WTC11 (cell line): ENCODE measurements around the gene FDXACB1. TPM values are rescaled to one million over a fixed set of nuclear protein-coding genes. Genes with fewer than 3 reads are reported as not detected.
A peak's percentile ranks its signal among the peaks of the same experiment; 100 is the strongest.

Source experiments
- ATAC-seq: fragments of 200-7000 bp; cut with Tn5 transposase; 2 replicates; pipeline ENCODE4 v1.10.0; 2021; ENCODE audit warnings: mild to moderate bottlenecking, moderate library complexity
- CTCF ChIA-PET: fragments of 300-600 bp; sonication (Branson Sonifier 250); formaldehyde crosslinking; loops from one replicate; lab custom pipeline; 2021; ENCODE audit warnings: antibody characterized with exemption; lab: Charles Lee
- POLR2A ChIA-PET: fragments of 350-600 bp; sonication (Branson Sonifier 250); formaldehyde crosslinking; loops from one replicate; lab custom pipeline; 2021; ENCODE audit warnings: antibody characterized with exemption; lab: Charles Lee
- DNase-seq: peaks from one replicate; pipeline ENCODE4 v3.0.0; 2021; ENCODE audit warnings: low spot score
- H3K27ac Mint-ChIP-seq: 2 replicates; pipeline ENCODE4 v1.8.0; 2021; ENCODE audit warnings: mixed read lengths
- H3K27me3 Mint-ChIP-seq: 2 replicates; pipeline ENCODE4 v1.8.0; 2021; ENCODE audit warnings: low read depth, mild to moderate bottlenecking, moderate library complexity, mixed read lengths
- H3K36me3 Mint-ChIP-seq: 2 replicates; pipeline ENCODE4 v1.8.0; 2021; ENCODE audit warnings: mixed read lengths
- H3K4me1 Mint-ChIP-seq: 2 replicates; pipeline ENCODE4 v1.8.0; 2022; ENCODE audit warnings: mixed read lengths
- H3K4me3 Mint-ChIP-seq: 2 replicates; pipeline ENCODE4 v1.8.0; 2021; ENCODE audit warnings: mild to moderate bottlenecking, moderate library complexity, mixed read lengths
- H3K9me3 Mint-ChIP-seq: 2 replicates; pipeline ENCODE4 v1.8.0; 2021; ENCODE audit warnings: mixed read lengths
- AFF4 ChIP-seq: sonication (generic); formaldehyde crosslinking; IDR thresholded peaks from 2 replicates; pipeline ENCODE4 v1.8.1; 2023; ENCODE audit warnings: mild to moderate bottlenecking, missing genetic modification reagents, borderline replicate concordance
- CBFB ChIP-seq: sonication (generic); formaldehyde crosslinking; IDR thresholded peaks from 2 replicates; pipeline ENCODE4 v1.8.1; 2022; ENCODE audit warnings: mild to moderate bottlenecking, low read depth, missing genetic modification reagents
- E2F1 ChIP-seq: sonication (generic); formaldehyde crosslinking; IDR thresholded peaks from 2 replicates; pipeline ENCODE4 v1.8.0; 2022; ENCODE audit warnings: mild to moderate bottlenecking, missing genetic modification reagents
- E2F4 ChIP-seq: sonication (generic); formaldehyde crosslinking; IDR thresholded peaks from 2 replicates; pipeline ENCODE4 v1.8.1; 2022; ENCODE audit warnings: low read depth, mild to moderate bottlenecking, moderate library complexity, missing genetic modification reagents, borderline replicate concordance
- E2F5 ChIP-seq: sonication (generic); formaldehyde crosslinking; IDR thresholded peaks from 2 replicates; pipeline ENCODE4 v1.8.1; 2022; ENCODE audit warnings: mild to moderate bottlenecking, moderate library complexity, missing genetic modification reagents
- ELF4 ChIP-seq: sonication (generic); formaldehyde crosslinking; IDR thresholded peaks from 2 replicates; pipeline ENCODE4 v1.8.1; 2022; ENCODE audit warnings: low read depth, mild to moderate bottlenecking, moderate library complexity, missing genetic modification reagents
- EMX1 ChIP-seq: fragments of 250-450 bp; sonication (Bioruptor Pico); IDR thresholded peaks from 2 replicates; pipeline ENCODE4 v1.8.0; 2021; ENCODE audit warnings: mild to moderate bottlenecking
- ERG ChIP-seq: fragments of 250-450 bp; sonication (Bioruptor Pico); IDR thresholded peaks from 2 replicates; pipeline ENCODE4 v1.8.0; 2021; ENCODE audit warnings: mild to moderate bottlenecking
- SMAD4 ChIP-seq: sonication (generic); formaldehyde crosslinking; IDR thresholded peaks from 2 replicates; pipeline ENCODE4 v1.8.0; 2022; ENCODE audit warnings: mild to moderate bottlenecking, missing genetic modification reagents
- USF1 ChIP-seq: sonication (generic); formaldehyde crosslinking; IDR thresholded peaks from 2 replicates; pipeline ENCODE4 v1.8.0; 2022; ENCODE audit warnings: mild to moderate bottlenecking, missing genetic modification reagents
- ZNF263 ChIP-seq: sonication (generic); formaldehyde crosslinking; IDR thresholded peaks from 2 replicates; pipeline ENCODE4 v1.8.1; 2022; ENCODE audit warnings: low read depth, mild to moderate bottlenecking, moderate library complexity, missing genetic modification reagents
- ZNF281 ChIP-seq: sonication (generic); formaldehyde crosslinking; IDR thresholded peaks from 2 replicates; pipeline ENCODE4 v1.8.0; 2023; ENCODE audit warnings: mild to moderate bottlenecking, missing genetic modification reagents
- ZNF317 ChIP-seq: sonication (generic); formaldehyde crosslinking; IDR thresholded peaks from 2 replicates; pipeline ENCODE4 v1.8.1; 2023; ENCODE audit warnings: low read depth, mild to moderate bottlenecking, moderate library complexity, missing genetic modification reagents, borderline replicate concordance
- ZNF512 ChIP-seq: sonication (generic); formaldehyde crosslinking; IDR thresholded peaks from 2 replicates; pipeline ENCODE4 v1.8.1; 2022; ENCODE audit warnings: missing genetic modification reagents, borderline replicate concordance
- total RNA-seq: library from RNA; stranded (reverse); gene quantifications from 3 replicates; pipeline ENCODE4 v1.2.3, GENCODE V29; 2021

Gene FDXACB1
- total RNA-seq, 1 experiment from 2014 or later = 2.5 TPM

GRCh38 chr11:111913031-111913861 lies 34.3 kb upstream of the FDXACB1 start (continued):
- TF ChIP-seq ZNF317 (CRISPR knock-in tag) = no peak
- TF ChIP-seq ZNF512 = no peak

GRCh38 chr11:111912535-111912934 lies 33.6 kb upstream of the FDXACB1 start, which contains the start of gene HSPB2:
TSS of gene HSPB2 (plus strand) at chr11:111912734. CDS start at chr11:111912830, 96 bp downstream.
- H3K27ac Mint-ChIP-seq = no peak within 1 kb of the TSS
- no peaks in the 10 kb centered on the region for H3K9me3 Mint-ChIP-seq
- no peaks in the 10 kb centered on the region for H3K36me3 Mint-ChIP-seq
- CTCF ChIA-PET = no interaction called here
- no peaks in the 10 kb centered on the region; the same call in 1 of the 2 replicates for H3K27me3 Mint-ChIP-seq
- no peak for TF ChIP-seq ZNF263 (CRISPR knock-in tag)
- no peak for TF ChIP-seq EMX1 (CRISPR knock-in tag)
- TF ChIP-seq USF1 (CRISPR knock-in tag) = no peak
- TF ChIP-seq E2F5 = no peak
- TF ChIP-seq SMAD4 (CRISPR knock-in tag) = no peak
- TF ChIP-seq ZNF281 (CRISPR knock-in tag) = no peak
- TF ChIP-seq, all 79 proteins: peak for 0
- peak; percentile 29; the same call in 1 of the 2 replicates for ATAC-seq
- peaks cover 45% of the 10 kb centered on the region for H3K4me1 Mint-ChIP-seq
- POLR2A ChIA-PET = no interaction called here
- no peak within 1 kb of the TSS for H3K4me3 Mint-ChIP-seq
- DNase-seq = no peak

- DNase-seq = no peak
- H3K4me3 Mint-ChIP-seq = no peak within 1 kb of the TSS
- no peaks in the 10 kb centered on the region; the same call in 1 of the 2 replicates for H3K27me3 Mint-ChIP-seq
- ATAC-seq = peak; percentile 54
- POLR2A ChIA-PET = interaction anchor here (0.6 to 1.3 kb wide), 4 partner anchors 15 to 71 kb away, joined by 3 to 7 read pairs (median 3); no protein-coding TSS in a partner anchor
- H3K4me1 Mint-ChIP-seq = peaks cover 41% of the 10 kb centered on the region
- no peak within 1 kb of the TSS for H3K27ac Mint-ChIP-seq
- CTCF ChIA-PET = interaction anchor here (1.2 to 2.6 kb wide), 2 partner anchors 15 to 70 kb away, joined by 6 to 8 read pairs; no protein-coding TSS in a partner anchor
- no peaks in the 10 kb centered on the region for H3K36me3 Mint-ChIP-seq
- H3K9me3 Mint-ChIP-seq = no peaks in the 10 kb centered on the region
- TF ChIP-seq ZNF317 (CRISPR knock-in tag) = no peak
- TF ChIP-seq AFF4 = no peak
- TF ChIP-seq ERG (CRISPR knock-in tag) = no peak
- no peak for TF ChIP-seq CBFB (CRISPR knock-in tag)
- no peak for TF ChIP-seq E2F4 (CRISPR knock-in tag)
- TF ChIP-seq ELF4 (CRISPR knock-in tag) = no peak
- TF ChIP-seq E2F1 (CRISPR knock-in tag) = no peak
Measured at GRCh38 chr11:111911563-111912401, 32.8 kb upstream of the FDXACB1 start, which contains the start of gene CRYAB. TSS of gene CRYAB (minus strand) at chr11:111911770. CDS start at chr11:111911724, 46 bp downstream.
